ENCODE results near the gene ATG7.
"Not testable (repeated sequence)": the region's sequence is repeated elsewhere in the genome, so short reads cannot be mapped to it uniquely, and the experiment has no call there.

Gene ATG7

GRCh38 chr3:11297126-11297525, 24.9 kb downstream of the ATG7 start:
- no peak for DNase-seq (ENCODE audit: low read depth)

- no peak for DNase-seq (ENCODE audit: low read depth)
These were observed 28.8 kb downstream of the ATG7 start for GRCh38 chr3:11300970-11301369.

- no peak for DNase-seq (ENCODE audit: low read depth)
These were observed 30.2 kb downstream of the ATG7 start for GRCh38 chr3:11302444-11302843.

- DNase-seq (ENCODE audit: low read depth), result no peak
These were observed 32.0 kb downstream of the ATG7 start for GRCh38 chr3:11304175-11304574.

- no peak for DNase-seq (ENCODE audit: low read depth)
These were observed 33.3 kb downstream of the ATG7 start for GRCh38 chr3:11305509-11305908.

- DNase-seq (ENCODE audit: low read depth), result no peak
These were observed 34.8 kb downstream of the ATG7 start for GRCh38 chr3:11306817-11307589.

GRCh38 chr3:11307830-11308432, 35.7 kb downstream of the ATG7 start:
- DNase-seq (ENCODE audit: low read depth), result no peak

- DNase-seq (ENCODE audit: low read depth), result no peak
These were observed 38.1 kb downstream of the ATG7 start for GRCh38 chr3:11310258-11310657.

GRCh38 chr3:11312166-11312565, 40.0 kb downstream of the ATG7 start:
- DNase-seq (ENCODE audit: low read depth), result no peak

- no peak for DNase-seq (ENCODE audit: low read depth)
These were observed 45.1 kb downstream of the ATG7 start for GRCh38 chr3:11317300-11317699.

- DNase-seq (ENCODE audit: low read depth), result no peak
These were observed 50.7 kb downstream of the ATG7 start for GRCh38 chr3:11322931-11323330.

- DNase-seq (ENCODE audit: low read depth), result no peak
These were observed 51.6 kb downstream of the ATG7 start for GRCh38 chr3:11323813-11324212.

- DNase-seq (ENCODE audit: low read depth), result no peak
These were observed 55.4 kb downstream of the ATG7 start for GRCh38 chr3:11327619-11328018.

GRCh38 chr3:11328196-11328945, 56.2 kb downstream of the ATG7 start:
- no peak for DNase-seq (ENCODE audit: low read depth)

- DNase-seq (ENCODE audit: low read depth), result no peak
These were observed 57.6 kb downstream of the ATG7 start for GRCh38 chr3:11329777-11330176.

- DNase-seq (ENCODE audit: low read depth), result no peak
These were observed 58.9 kb downstream of the ATG7 start for GRCh38 chr3:11331101-11331500.

- DNase-seq (ENCODE audit: low read depth), result no peak
These were observed 62.9 kb downstream of the ATG7 start for GRCh38 chr3:11335056-11335608.

GRCh38 chr3:11339541-11339940, 67.3 kb downstream of the ATG7 start:
- DNase-seq (ENCODE audit: low read depth), result no peak

- DNase-seq (ENCODE audit: low read depth), result no peak
These were observed 74.2 kb downstream of the ATG7 start for GRCh38 chr3:11346416-11346815.

GRCh38 chr3:11348877-11349276, 76.7 kb downstream of the ATG7 start:
- DNase-seq (ENCODE audit: low read depth), result not testable (repeated sequence)

GRCh38 chr3:11349446-11349845, 77.2 kb downstream of the ATG7 start:
- no peak for DNase-seq (ENCODE audit: low read depth)

GRCh38 chr3:11350374-11350773, 78.2 kb downstream of the ATG7 start:
- no peak for DNase-seq (ENCODE audit: low read depth)

GRCh38 chr3:11351451-11351850, 79.3 kb downstream of the ATG7 start:
- no peak for DNase-seq (ENCODE audit: low read depth)

Measured in stimulated activated CD8-positive, alpha-beta memory T cell treated with anti-CD3 and anti-CD28 coated beads, Interleukin-15, amount 100 ng/mL, for 24 hours (primary cell).